Measurements from ENCODE around the gene TSHR.

Gene TSHR

GRCh38 chr14:81129242-81129641 is 173.8 kb downstream of the TSHR start:
- H3K36me3 Mint-ChIP-seq = no peaks in the 10 kb centered on the region
- DNase-seq (ENCODE audit: low spot score in 2 of 2) (no peak), ATAC-seq (ENCODE audit: low read depth) (no peak)
- H3K9me3 Mint-ChIP-seq = peaks cover 2% of the 10 kb centered on the region
- no peak overlapping the region for H3K4me3 Mint-ChIP-seq
- no peak overlapping the region for H3K27ac Mint-ChIP-seq
- no peaks in the 10 kb centered on the region for H3K27me3 Mint-ChIP-seq
- peaks cover 9% of the 10 kb centered on the region for H3K4me1 Mint-ChIP-seq

GRCh38 chr14:81132468-81132867 is 177.0 kb downstream of the TSHR start:
- no peaks in the 10 kb centered on the region for H3K36me3 Mint-ChIP-seq
- no peak overlapping the region for H3K4me3 Mint-ChIP-seq
- H3K27ac Mint-ChIP-seq = no peak overlapping the region
- ATAC-seq (ENCODE audit: low read depth) (no peak), DNase-seq (ENCODE audit: low spot score in 2 of 2) (no peak)
- no peaks in the 10 kb centered on the region for H3K9me3 Mint-ChIP-seq
- no peaks in the 10 kb centered on the region for H3K4me1 Mint-ChIP-seq
- H3K27me3 Mint-ChIP-seq = no peaks in the 10 kb centered on the region

GRCh38 chr14:81133400-81133799 is 178.0 kb downstream of the TSHR start:
- no peaks in the 10 kb centered on the region for H3K36me3 Mint-ChIP-seq
- no peak overlapping the region for H3K4me3 Mint-ChIP-seq
- no peaks in the 10 kb centered on the region for H3K4me1 Mint-ChIP-seq
- ATAC-seq (ENCODE audit: low read depth) (no peak), DNase-seq (ENCODE audit: low spot score in 2 of 2) (no peak)
- H3K27me3 Mint-ChIP-seq = no peaks in the 10 kb centered on the region
- H3K27ac Mint-ChIP-seq = no peak overlapping the region
- H3K9me3 Mint-ChIP-seq = no peaks in the 10 kb centered on the region

- no peak overlapping the region for H3K4me3 Mint-ChIP-seq
- DNase-seq (ENCODE audit: low spot score in 2 of 2) (no peak), ATAC-seq (ENCODE audit: low read depth) (no peak)
- H3K27me3 Mint-ChIP-seq = no peaks in the 10 kb centered on the region
- H3K9me3 Mint-ChIP-seq = no peaks in the 10 kb centered on the region
- no peak overlapping the region for H3K27ac Mint-ChIP-seq
- no peaks in the 10 kb centered on the region for H3K36me3 Mint-ChIP-seq
- no peaks in the 10 kb centered on the region for H3K4me1 Mint-ChIP-seq
These were observed 181.9 kb downstream of the TSHR start for GRCh38 chr14:81137316-81137715.

GRCh38 chr14:81138429-81138828 is 183.0 kb downstream of the TSHR start:
- no peak for DNase-seq (ENCODE audit: low spot score in 2 of 2)
- Mint-ChIP-seq H3K27me3 (no peaks in the 10 kb centered on the region), H3K4me3 (no peak overlapping the region), H3K27ac (no peak overlapping the region), H3K36me3 (peaks cover under 1% of the 10 kb centered on the region), H3K4me1 (no peaks in the 10 kb centered on the region), H3K9me3 (no peaks in the 10 kb centered on the region)
- no peak for ATAC-seq (ENCODE audit: low read depth)

GRCh38 chr14:81141426-81141825 is 186.0 kb downstream of the TSHR start:
- Mint-ChIP-seq H3K27me3 (peaks cover 3% of the 10 kb centered on the region), H3K27ac (no peak overlapping the region), H3K36me3 (peaks cover 4% of the 10 kb centered on the region), H3K9me3 (no peaks in the 10 kb centered on the region), H3K4me1 (no peaks in the 10 kb centered on the region), H3K4me3 (no peak overlapping the region)
- DNase-seq (ENCODE audit: low spot score in 2 of 2) (no peak), ATAC-seq (ENCODE audit: low read depth) (no peak)

- H3K27ac Mint-ChIP-seq = no peak overlapping the region
These were observed 188.4 kb downstream of the TSHR start for GRCh38 chr14:81143793-81144192.

GRCh38 chr14:81144824-81145603 is 189.6 kb downstream of the TSHR start:
- peaks cover 3% of the 10 kb centered on the region for H3K27me3 Mint-ChIP-seq
- no peak overlapping the region for H3K27ac Mint-ChIP-seq
- no peak for DNase-seq (ENCODE audit: low spot score in 2 of 2)
- H3K9me3 Mint-ChIP-seq = no peaks in the 10 kb centered on the region
- peaks cover 11% of the 10 kb centered on the region for H3K4me1 Mint-ChIP-seq
- H3K36me3 Mint-ChIP-seq = peaks cover 4% of the 10 kb centered on the region
- ATAC-seq (ENCODE audit: low read depth) = no peak
- no peak overlapping the region for H3K4me3 Mint-ChIP-seq

More at GRCh38 chr14:81143793-81144192, 188.4 kb downstream of the TSHR start:
- Mint-ChIP-seq H3K4me1 (peaks cover 11% of the 10 kb centered on the region), H3K27me3 (peaks cover 3% of the 10 kb centered on the region), H3K9me3 (no peaks in the 10 kb centered on the region), H3K4me3 (no peak overlapping the region), H3K36me3 (peaks cover 4% of the 10 kb centered on the region)
- ATAC-seq (ENCODE audit: low read depth) = no peak
- no peak for DNase-seq (ENCODE audit: low spot score in 2 of 2)

GRCh38 chr14:81147140-81147897 is 191.9 kb downstream of the TSHR start:
- H3K36me3 Mint-ChIP-seq = peaks cover 4% of the 10 kb centered on the region
- H3K27me3 Mint-ChIP-seq = peaks cover 3% of the 10 kb centered on the region
- no peaks in the 10 kb centered on the region for H3K9me3 Mint-ChIP-seq
- H3K4me3 Mint-ChIP-seq = no peak overlapping the region
- ATAC-seq (ENCODE audit: low read depth) = no peak
- H3K27ac Mint-ChIP-seq = no peak overlapping the region
- DNase-seq (ENCODE audit: low spot score in 2 of 2) = no peak
- peaks cover 11% of the 10 kb centered on the region for H3K4me1 Mint-ChIP-seq

GRCh38 chr14:81148635-81149034 is 193.2 kb downstream of the TSHR start:
- H3K9me3 Mint-ChIP-seq = no peaks in the 10 kb centered on the region
- ATAC-seq (ENCODE audit: low read depth) = no peak
- no peak overlapping the region for H3K4me3 Mint-ChIP-seq
- peaks cover 2% of the 10 kb centered on the region for H3K36me3 Mint-ChIP-seq
- peaks cover 11% of the 10 kb centered on the region for H3K4me1 Mint-ChIP-seq
- H3K27me3 Mint-ChIP-seq = peaks cover 2% of the 10 kb centered on the region
- no peak overlapping the region for H3K27ac Mint-ChIP-seq
- no peak for DNase-seq (ENCODE audit: low spot score in 2 of 2)

GRCh38 chr14:81153187-81153586 is 197.8 kb downstream of the TSHR start:
- no peak for ATAC-seq (ENCODE audit: low read depth)
- H3K27me3 Mint-ChIP-seq = peaks cover 2% of the 10 kb centered on the region
- H3K4me3 Mint-ChIP-seq = no peak overlapping the region
- no peak overlapping the region for H3K27ac Mint-ChIP-seq
- H3K9me3 Mint-ChIP-seq = no peaks in the 10 kb centered on the region
- no peak for DNase-seq (ENCODE audit: low spot score in 2 of 2)
- H3K36me3 Mint-ChIP-seq = no peaks in the 10 kb centered on the region
- H3K4me1 Mint-ChIP-seq = no peaks in the 10 kb centered on the region

GRCh38 chr14:81157431-81157830 is 202.0 kb downstream of the TSHR start:
- DNase-seq (ENCODE audit: low spot score in 2 of 2) (no peak), ATAC-seq (ENCODE audit: low read depth) (no peak)
- no peak overlapping the region for H3K27ac Mint-ChIP-seq
- H3K4me1 Mint-ChIP-seq = no peaks in the 10 kb centered on the region
- H3K36me3 Mint-ChIP-seq = no peaks in the 10 kb centered on the region
- H3K27me3 Mint-ChIP-seq = peaks cover 2% of the 10 kb centered on the region
- peaks cover 2% of the 10 kb centered on the region for H3K9me3 Mint-ChIP-seq
- no peak overlapping the region for H3K4me3 Mint-ChIP-seq

GRCh38 chr14:81161088-81161487 is 205.7 kb downstream of the TSHR start:
- no peak overlapping the region for H3K4me3 Mint-ChIP-seq
- peaks cover 8% of the 10 kb centered on the region for H3K4me1 Mint-ChIP-seq
- peaks cover 2% of the 10 kb centered on the region for H3K27me3 Mint-ChIP-seq
- H3K9me3 Mint-ChIP-seq = peaks cover 2% of the 10 kb centered on the region
- ATAC-seq (ENCODE audit: low read depth) = no peak
- no peak for DNase-seq (ENCODE audit: low spot score in 2 of 2)
- H3K36me3 Mint-ChIP-seq = no peaks in the 10 kb centered on the region
- no peak overlapping the region for H3K27ac Mint-ChIP-seq

GRCh38 chr14:81161749-81162148 is 206.3 kb downstream of the TSHR start:
- no peaks in the 10 kb centered on the region for H3K36me3 Mint-ChIP-seq
- H3K4me3 Mint-ChIP-seq = no peak overlapping the region
- no peak overlapping the region for H3K27ac Mint-ChIP-seq
- ATAC-seq (ENCODE audit: low read depth) (no peak), DNase-seq (ENCODE audit: low spot score in 2 of 2) (no peak)
- H3K4me1 Mint-ChIP-seq = peaks cover 8% of the 10 kb centered on the region
- H3K9me3 Mint-ChIP-seq = peaks cover 2% of the 10 kb centered on the region
- H3K27me3 Mint-ChIP-seq = no peaks in the 10 kb centered on the region
